IPS-NIHi7 (cell line): ENCODE data around the gene IMPG2.

Experiments
- DNase-seq: peaks from one replicate; pipeline ENCODE4 v3.0.0; 2012; ENCODE audit warnings: mixed read lengths; ENCODE audit errors: extremely low spot score

The IMPG2 gene

DNA sequence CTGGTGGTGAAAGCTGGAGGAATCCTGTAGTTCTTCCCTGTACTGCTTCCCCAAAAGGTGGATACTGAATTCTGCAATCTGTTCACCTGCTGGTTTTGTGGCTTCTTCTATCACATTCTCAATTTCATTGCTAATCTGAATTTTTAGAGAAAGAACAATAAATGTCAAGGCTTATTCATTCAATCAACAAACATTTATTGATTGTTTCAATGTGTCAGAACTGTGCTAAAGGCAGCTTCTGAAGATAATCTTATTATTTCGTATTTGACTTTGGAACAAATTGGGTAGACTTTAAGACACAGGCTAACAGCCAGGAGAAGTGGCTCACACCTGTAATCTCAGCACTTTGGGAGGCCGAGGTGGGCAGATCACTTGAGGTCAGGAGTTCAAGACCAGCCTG is 46.8 kb downstream of the IMPG2 start:
- no peak for DNase-seq

- DNase-seq, result no peak
These were observed 47.2 kb downstream of the IMPG2 start for GRCh38 chr3:101273156-101273555.

GRCh38 chr3:101271728-101272127 is 48.6 kb downstream of the IMPG2 start:
- DNase-seq, result peak; percentile 38

DNA sequence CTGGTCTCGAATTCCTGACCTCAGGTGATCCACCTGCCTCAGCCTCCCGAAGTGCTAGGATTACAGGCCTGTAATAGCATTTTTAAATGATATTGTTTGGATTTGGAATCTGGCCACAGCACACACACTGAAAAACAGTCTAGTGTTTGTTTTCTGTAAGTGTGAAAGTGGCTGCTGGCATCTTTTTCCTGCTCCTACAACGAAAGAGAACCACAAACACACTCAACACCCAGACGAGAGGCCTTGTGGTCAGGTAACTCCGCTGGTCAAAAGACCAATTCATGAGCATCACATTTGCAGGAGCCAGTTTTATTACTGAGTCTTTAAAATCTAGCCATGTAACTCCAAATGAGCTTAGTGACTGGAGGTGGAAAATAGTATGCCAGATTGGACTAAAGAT is 50.2 kb downstream of the IMPG2 start:
- no peak for DNase-seq

- no peak for DNase-seq
These were observed 51.3 kb downstream of the IMPG2 start for GRCh38 chr3:101268971-101269671.

- no peak for DNase-seq
These were observed 52.2 kb downstream of the IMPG2 start for GRCh38 chr3:101268141-101268540.

GRCh38 chr3:101266566-101266965 is 53.8 kb downstream of the IMPG2 start:
- no peak for DNase-seq

GRCh38 chr3:101266071-101266470 is 54.3 kb downstream of the IMPG2 start:
- no peak for DNase-seq

DNA sequence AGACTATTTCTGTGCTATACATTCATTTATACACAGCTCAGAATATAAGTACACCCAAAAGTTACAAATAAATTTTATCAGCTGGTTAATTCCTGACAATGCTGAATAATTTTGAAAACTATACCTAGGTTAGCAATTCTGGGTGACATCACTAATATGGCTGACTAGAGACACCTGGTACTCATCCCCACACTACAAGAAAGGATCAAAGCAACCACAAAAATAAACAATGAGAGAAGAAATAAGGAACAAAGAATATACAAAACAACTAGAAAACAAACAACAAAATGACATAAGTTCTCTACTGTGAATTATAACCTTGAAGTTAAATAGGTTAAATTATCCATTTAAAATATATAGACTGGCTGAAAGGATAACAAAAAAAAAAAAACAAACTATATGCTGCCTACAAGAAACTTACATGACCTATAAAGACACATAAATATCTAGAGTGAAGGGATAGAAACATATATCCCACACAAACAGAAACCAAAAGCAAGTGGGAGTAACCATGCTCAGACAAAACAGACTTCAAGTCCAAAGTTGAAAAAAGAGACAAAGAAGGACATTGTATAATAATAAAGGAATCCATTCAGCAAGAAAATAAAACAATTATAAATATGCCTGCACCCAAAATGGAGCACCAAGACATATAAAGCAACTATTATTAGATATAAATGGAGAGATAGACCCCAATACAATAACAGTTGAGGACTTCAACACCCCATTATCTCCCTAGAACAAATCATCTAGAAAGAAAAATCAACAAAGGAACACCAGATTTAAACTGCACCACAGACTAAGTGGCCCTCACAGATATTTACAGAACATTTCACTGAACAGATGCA is 57.8 kb downstream of the IMPG2 start:
- no peak for DNase-seq

DNA sequence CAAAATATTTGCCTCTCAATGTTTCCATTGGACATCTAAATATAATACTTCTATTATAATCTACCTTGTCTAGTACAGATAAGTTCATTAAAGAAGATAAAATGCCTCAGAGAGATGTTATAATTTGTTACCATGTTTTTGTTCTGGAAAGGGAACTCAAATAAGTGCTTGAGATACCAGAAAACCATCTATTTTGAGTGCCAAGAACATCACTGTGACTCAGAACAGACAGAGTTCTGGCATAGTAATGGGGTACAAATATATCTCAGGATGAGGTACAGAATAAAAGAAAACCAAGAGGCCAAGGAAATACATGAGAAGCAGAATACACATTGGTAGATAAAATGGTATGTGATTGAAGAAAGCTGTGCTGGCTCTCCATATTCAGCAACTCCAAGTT is 58.9 kb downstream of the IMPG2 start:
- DNase-seq, result no peak

DNA sequence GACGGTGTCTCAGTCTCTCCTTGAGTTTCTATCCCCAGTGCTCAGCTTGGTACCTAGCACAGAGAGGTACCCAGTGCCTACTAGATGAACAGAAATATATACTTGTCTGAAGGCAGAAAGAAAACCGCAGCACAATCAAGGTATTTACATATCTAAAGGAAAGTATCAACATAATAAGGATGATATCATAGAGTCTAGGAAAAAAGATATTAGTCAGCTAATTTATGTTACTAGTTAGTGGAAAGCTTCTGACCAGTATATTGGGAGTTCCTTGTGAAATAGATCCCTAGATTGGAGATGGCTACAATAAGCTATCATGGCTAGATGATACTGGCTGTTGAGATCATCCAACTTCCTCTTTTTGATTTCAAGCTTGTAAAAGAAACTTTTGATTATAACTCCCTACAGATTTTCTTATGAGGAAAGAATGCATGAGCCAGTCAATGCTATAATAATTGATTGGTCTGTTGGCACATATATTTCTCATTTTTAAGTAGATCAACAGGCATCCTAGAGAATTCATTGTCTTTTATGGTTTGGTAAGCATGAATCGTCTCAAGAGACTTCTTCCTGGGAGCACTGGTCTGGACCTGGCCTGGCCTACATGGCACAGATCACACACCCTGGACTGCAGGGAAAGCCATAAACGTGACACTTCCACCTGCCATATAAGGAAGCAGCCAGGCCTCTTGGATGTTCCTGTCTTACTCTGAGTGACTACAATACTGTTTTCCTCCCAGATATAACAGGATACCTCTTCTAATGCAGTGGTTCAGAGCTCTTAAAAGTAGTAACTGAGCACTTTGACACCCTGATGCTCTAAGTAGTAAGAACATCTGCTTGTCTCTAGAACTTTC is 60.7 kb downstream of the IMPG2 start:
- DNase-seq, result no peak

GRCh38 chr3:101256511-101256910 is 63.9 kb downstream of the IMPG2 start:
- no peak for DNase-seq

DNA sequence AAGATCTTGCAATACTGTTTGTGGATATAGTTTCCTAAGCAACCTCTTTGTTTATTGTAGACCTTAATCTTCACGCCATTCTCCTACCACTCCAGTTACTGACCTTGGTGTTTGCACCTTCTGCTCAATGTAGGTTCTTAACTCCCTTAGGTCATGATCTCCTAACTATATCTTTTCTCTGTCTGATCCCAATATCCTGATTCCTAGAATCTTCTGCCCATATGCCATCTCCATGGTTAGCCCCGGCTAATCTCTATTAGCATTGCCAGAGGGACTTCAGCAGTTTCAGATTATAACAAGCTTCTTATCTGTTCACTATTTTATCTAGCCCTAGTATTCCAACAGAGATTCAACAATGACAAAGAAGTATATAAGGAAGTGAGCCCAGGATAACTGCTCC is 64.9 kb downstream of the IMPG2 start:
- no peak for DNase-seq

DNA sequence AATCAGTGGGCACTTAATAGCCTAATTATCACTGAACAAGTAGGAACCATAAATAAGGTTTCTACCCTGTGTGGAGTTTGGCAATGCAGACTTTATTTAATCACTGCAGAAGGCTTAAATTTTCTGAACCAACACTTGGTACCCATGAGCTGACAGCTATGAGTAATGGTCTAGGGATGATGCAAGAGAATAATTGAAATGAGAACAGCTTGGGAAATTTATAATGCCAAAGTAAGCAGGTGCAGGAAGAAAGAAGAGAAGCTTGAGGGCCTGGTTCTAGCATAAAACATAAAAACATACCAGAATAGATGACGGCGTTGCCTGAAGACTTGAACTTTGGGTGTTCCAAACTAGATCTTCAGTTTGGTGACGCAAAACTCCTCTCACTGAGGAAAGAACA is 67.0 kb downstream of the IMPG2 start:
- no peak for DNase-seq

DNA sequence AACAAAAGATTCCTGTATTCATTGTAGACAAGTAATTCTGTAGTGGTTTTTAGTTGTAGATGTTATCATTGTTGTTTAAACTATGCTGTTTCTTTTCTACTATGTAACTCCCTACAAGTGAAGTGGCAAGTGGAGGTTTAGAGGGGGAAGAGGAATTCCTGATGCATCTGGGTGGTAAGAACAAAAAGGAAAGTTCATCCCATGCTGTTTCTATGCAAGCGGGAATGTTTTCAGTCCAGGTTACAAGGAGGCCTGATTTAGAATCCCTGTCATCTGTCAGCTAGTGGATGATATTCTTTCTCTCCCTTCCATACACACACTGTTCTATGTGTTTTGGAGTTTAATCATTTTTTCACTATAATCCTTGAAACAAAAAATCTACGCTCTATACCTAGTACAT is 67.4 kb downstream of the IMPG2 start:
- no peak for DNase-seq

DNA sequence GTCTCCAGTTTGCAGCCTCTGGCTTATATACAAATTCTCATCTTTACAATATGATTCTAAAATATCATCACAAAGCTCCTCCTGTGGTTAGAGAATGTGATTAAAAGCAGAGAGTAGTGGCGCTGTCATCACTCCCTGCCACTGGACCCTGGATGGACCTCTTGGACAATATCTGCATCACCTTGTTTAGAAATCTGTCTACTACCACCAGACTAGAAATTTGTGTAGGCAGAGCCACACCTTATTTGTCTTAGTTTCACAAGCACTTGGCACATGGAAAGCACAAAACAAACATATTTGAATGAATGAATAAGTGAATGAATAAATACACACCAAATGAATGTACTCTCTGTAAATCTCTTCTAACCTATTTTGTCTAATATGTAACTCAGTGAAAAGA is 68.1 kb downstream of the IMPG2 start:
- no peak for DNase-seq

- no peak for DNase-seq
These were observed 68.9 kb downstream of the IMPG2 start for GRCh38 chr3:101251441-101251840.

DNA sequence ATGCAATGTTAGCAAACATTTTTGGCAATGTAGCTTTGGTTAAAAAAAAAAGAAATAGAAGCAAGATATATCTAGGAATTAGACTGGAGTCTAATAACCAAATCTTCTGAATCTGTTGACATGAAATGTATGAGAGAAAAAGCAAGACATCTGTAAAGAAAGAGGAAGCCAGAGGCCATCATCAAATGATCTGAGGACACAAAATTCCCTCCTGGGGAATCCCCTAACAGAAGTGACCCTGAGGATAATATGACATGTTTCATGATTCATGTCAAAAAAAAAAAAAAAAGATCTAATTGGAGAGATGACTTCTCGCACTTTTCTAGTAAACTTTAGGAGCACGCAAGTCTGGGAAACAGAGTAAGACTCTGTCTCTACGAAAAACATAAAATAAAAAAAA is 70.9 kb downstream of the IMPG2 start:
- DNase-seq, result no peak

DNA sequence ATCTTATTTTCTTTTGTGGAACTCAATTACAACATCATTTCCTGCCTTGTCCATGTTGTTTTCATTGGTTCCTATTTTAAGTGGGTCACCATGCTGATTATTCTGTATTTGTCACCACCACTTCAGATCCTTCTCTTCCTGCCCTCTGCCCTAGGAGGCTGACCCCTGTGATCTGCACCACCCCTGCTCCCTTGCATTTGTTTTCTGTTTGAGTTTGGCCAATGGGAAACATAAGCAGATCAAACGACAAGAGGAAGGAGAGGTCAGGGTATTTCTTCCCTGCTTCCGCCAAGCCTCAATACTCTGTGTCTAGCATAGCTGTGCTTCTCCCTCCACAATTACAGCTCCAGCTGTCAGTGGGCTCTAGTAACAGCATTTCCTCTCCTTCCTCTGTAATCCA is 71.6 kb downstream of the IMPG2 start:
- DNase-seq, result no peak

GRCh38 chr3:101244212-101244575 is 76.2 kb downstream of the IMPG2 start:
- no peak for DNase-seq

- no peak for DNase-seq
These were observed 76.8 kb downstream of the IMPG2 start for GRCh38 chr3:101243285-101244211.
